DMS114 treated with DMSO at 0.1 percent for 48 hours (cell line): ENCODE data around the gene CACNG4.
"Not testable (repeated sequence)": the region's sequence is repeated elsewhere in the genome, so short reads cannot be mapped to it uniquely, and the experiment has no call there.

ENCODE experiments used
- DNase-seq: peaks from one replicate; lab custom pipeline; 2025; ENCODE audit not compliant: unreplicated experiment; lab: John Stamatoyannopoulos, UW

The CACNG4 gene

DNA sequence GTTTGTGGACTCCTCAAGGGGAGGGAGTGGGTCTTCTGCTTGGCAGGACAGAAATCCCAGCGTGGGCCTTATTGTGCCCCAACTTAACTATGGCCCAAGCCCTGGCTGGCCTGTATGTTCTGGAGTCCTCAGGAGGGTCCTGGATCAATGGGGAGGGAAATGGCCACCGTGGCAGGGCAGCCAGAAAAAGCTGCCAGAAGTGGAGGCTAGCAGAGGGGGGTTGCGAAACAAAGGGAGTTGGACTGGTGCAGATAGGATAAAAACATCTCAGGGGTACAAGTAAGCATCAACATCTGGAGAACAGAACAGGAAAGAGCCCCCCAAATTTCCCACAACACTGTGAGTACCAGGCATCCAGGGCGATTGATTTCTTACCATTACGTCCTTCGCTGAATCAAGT lies 76.1 kb downstream of the CACNG4 start:
- no peak for DNase-seq

DNA sequence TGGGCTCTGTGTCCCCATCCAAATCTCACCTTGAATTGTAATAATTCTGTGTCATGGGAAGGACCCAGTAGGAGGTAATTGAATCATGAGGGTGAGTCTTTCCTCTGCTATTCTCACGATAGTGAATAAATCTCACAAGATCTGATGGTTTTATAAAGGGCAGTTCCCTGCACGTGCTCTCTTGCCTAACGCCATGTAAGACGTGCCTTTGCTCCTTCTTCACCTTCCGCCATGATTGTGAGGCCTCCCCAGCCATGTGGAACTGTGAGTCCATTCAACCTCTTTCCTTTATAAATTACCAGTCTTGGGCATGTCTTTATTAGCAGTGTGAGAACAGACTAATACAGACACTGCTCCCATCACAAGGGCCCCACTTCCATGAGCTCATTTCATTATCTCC lies 76.6 kb downstream of the CACNG4 start:
- DNase-seq: not testable (repeated sequence)

DNA sequence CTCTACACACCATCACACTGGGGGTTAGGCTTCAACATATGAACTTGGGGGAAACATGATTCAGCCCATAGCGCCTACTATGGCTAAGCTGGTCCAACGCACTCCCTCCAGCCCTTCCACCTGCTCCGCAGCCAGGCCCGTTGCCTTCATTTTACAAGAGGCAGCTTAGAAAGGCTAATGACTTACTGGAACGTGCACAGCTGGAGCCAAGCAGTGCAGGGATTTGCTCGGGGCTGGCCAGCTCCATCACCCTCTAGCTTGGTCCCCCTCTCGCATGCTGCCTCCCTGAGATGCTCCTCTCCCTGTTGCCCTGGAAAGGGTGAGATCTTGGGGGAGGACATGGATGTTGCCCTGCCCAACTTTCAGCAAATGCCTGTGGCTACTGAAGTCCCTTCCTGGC lies 77.0 kb downstream of the CACNG4 start:
- DNase-seq: no peak

DNA sequence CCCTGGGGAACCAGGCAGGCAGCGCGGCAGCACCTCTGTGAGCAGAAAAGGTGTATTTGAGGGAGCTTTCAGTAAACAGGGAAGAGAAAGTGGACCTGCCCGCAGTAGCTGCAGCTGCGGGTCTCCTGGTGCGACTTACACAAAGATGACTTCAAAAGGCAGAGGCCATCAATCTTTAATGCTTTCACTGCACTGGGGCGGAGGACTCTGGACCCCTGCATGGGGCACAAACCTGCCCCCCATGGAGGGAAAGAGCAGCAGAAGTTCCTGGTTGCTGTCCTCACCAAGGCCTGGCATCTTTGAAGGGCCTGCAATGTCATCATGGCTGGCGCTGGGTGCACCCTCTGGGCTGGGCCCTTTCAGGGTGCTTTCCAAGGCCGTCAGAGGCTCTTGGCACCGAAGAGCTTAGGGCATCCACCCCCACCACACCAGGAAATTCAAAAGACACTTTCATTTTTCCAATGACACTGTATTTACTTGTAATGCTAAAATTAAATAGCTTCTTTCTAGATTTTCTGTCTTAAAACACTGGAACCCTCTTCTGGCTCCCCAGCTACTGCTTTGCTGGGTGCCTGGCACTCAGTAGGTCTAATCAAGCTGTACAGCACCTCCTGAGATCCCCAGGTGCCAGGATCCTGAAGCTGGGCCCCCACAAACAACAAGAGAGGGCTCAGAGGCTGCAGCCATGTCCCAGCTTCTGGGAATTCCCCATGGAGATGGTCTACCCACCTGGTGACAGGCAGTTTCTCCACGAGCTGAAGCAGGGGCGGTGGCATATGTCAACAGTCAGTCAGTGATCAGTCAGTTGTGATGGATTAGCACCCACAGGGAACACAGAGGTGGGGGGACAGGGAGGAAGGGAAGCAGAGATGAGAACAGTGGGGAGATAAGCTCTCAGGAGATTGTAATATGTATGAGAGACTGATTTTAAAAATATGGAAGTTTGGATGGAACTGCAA lies 77.7 kb downstream of the CACNG4 start:
- DNase-seq: no peak

DNA sequence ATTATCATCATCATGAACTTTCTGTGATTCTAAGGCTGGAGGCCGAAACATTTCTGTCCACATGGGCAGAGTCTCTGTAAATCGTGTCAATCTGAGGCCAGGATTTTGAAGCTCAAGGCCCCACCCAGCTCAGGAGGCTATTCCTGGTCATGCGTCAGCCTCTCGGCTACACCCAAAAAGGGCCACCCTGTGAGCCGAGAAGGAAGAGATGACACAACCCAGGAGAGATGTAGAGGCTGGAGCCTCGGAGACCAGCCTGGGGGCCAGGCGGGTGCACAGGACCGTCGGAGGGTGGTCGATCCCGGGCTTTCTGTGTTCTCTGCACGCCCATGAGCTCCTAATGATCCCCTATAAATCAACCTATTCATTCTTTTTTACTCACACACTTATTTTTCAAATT lies 78.8 kb downstream of the CACNG4 start:
- DNase-seq: no peak

DNA sequence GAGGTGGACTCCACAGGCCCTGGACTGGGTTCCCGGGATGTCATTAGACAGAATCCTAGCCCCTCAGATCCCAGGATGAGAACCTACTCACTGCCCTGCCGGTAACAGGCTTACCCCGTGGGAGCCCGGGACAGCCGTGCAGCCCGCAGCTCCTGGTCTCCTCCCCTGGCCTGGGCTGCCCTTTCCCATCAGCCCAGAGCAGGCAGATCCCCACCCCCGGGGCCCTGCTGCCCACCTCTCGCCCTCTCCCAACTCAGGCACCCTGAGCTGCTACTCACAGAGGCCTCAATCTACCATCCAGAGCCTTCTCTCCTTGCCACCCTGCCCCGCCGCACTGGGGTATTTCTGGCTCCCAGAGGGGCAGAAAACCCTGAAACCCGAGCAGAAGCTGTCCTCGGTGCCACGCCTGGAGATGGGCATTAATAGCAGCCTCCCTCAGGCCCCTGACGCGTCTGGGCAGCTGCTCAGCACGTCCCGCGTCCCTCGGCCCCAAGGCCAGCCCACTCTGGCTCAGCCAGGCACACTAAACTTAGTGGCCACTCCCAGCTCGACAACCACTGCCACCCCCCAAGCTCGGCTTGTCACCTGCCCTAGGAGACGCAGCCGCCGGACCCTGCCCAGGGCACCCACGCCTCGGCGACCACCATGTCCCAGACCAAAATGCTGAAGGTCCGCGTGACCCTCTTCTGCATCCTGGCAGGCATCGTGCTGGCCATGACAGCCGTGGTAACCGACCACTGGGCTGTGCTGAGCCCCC lies 79.7 kb downstream of the CACNG4 start, which contains the start of gene CACNG1:
Gene CACNG1 (plus strand): TSS at position 539 of the 757 bp plus-strand sequence. CDS start 107 bp downstream, at position 646.
- no peak for DNase-seq

DNA sequence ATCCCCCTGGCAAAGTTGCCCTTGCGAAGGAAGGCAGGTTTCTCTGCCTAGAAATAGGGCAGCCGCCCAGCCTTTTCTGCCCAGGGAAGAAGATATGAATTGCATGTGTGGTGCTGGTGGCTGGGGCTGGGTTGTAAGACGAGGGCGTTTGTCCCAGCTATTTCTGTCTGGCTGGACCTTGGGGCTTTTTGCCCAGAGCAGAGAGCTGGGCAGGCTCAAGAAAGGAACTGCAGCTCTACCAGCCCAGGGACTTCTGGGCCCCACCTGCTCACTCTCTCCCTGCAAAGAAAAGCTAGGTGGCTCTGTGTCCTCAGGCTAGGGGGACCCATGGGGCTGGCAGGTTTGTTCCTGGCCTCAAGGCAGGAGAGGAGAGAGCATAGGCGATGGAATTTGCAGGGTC lies 80.4 kb downstream of the CACNG4 start:
- no peak for DNase-seq

DNA sequence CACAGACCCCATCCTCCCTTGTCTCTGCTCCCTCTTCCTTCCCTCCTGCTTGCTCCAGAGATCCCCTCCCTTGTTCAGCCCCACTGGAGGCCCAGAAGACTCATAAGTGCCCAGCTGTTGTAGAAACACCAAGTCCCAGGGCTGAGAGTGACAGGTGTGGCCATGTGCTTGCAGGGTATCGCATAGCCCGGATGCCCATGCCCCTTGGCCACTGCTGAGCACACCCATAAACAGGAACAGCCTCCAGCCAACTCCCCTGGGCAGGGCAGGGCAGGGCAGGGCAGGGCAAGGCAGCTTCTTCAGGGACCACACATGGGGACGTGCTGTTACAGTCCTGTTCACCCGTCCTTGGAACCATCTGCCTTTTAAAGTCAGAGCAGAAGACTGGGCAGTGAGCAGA lies 81.9 kb downstream of the CACNG4 start:
- DNase-seq: no peak

DNA sequence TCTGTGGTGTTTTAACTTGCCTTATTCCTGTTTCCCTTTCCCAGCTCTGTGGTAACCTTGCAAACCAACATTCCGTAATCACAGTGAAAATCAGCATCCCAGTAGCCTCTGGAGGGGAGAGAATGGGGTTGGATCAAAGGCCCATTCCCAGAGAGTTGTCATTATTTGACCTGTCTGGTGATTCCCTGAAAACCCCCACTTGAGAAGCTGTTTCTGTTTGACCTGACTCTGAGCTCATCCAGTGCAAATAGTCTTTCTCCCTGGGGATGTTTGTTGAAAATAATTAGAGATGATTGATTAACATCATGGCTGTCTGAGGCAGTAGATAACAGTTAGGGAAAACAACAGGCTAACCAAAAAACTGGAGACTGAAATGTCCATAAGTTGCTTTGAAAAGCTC lies 82.9 kb downstream of the CACNG4 start:
- no peak for DNase-seq

DNA sequence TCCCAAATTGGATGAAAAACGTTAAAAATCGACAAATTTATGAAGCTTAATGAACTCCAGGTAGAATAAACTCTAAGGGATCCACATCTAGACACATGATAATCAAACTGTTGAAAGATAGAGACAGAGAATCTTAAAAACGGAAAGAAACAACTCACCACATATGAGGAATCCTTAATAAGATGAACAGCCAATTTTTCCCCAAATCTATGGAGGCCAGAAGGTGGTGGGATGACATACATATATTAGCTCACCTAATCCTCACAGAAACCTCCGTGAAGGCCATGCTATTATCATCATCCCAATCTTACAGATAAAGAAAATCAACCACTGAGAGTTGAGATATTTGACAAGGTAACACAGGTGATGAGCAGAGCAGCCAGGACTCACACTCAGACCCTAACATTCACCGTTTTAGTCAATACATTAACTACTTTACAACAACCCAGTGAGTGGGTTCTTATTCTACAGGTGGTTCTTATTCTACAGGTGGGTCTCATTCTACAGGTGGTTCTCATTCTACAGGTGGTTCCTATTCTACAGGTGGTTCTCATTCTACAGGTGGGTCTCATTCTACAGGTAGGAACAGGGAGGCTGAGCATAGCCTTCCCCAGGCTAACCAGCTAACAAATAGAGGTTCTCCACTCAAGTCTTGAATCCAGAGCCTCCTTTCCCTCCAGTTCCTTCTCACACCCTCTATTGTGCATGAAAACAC lies 84.7 kb downstream of the CACNG4 start:
- no peak for DNase-seq

DNA sequence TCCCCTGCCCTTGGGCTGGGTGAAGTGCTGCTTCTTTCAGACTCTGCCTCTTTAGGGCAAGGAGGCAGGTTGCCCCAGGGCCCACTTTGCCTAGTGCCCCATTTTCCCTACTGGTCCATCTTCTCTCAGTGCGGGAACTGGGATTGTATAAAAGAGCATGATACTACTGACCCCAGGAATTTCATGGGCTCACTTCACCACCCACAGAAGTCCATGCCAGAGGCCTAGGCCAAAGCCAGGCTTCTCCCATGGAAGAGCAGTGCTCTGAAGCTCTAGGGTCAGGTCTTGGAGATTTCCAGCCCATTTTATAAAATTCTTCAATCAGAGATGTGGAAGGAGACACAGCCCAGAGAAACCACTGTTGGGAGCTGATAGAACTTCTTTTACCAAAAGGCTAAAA lies 85.6 kb downstream of the CACNG4 start:
- DNase-seq: no peak

DNA sequence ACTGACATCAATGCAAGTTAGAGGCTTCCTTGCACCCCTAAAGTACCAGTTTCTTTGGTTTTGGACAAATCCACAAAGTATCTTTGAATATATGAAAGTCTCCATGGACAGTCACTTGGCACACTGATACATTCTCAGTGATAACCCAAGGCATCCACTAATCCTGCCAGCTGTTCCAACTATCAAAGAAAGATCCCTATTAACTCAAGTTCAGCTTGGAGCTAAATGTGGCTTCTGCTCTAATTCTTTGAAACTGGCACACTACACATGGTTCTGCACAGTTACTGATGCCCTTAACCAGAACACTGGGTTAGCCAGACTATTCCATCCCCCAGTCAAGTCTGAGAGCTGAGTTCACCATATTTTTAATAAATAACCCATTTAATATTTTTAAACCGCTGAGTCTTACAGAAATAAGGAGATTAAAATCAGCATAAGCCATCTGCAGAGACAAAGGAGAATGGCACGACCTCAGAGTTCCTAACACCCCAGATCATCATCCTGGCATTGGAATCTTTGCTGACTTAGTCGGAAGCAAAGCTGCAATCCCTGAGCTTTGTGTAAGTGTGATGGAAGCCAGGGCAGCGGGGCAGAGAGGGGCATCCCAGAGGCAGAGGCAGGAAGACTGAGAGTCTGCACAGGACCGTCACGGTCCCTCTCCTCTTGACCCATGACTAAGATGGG lies 86.1 kb downstream of the CACNG4 start:
- no peak for DNase-seq

DNA sequence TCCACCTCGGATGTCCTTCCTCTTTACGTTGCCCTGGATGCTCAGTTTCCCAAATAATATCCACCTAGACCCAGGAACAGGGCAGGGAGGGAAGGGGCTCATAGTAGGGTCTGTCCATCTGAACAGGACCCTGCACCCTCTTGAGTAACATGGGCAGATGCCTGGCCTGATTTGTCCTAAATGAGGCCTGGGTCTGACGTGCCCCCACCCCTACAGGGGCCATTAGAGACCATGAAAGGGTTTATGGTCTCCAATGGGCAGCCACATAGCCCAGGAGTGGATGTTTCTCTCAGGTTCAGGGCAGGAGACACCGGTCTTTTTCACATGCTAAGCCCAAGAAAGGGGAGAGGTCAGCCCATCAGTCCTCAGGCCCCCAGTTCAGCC lies 86.6 kb downstream of the CACNG4 start:
- no peak for DNase-seq

DNA sequence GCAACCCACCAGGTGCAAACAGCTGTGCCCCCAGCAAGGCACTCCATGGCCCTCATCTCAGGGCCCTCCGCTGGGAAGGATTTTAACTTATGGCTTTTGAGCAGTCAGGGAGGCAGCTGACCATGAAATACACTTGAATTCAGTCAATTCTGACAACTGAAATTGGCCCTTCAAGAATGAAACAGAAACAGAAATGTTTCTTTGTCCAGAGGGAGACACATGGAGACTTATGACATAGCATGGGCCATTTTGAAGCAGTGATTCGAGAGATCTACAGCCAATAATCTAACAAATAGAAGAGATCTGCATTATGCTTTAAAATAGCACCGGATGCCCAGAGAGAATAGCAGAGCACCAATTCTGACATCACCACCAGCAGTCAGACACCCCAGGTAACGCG lies 87.3 kb downstream of the CACNG4 start:
- DNase-seq: no peak

DNA sequence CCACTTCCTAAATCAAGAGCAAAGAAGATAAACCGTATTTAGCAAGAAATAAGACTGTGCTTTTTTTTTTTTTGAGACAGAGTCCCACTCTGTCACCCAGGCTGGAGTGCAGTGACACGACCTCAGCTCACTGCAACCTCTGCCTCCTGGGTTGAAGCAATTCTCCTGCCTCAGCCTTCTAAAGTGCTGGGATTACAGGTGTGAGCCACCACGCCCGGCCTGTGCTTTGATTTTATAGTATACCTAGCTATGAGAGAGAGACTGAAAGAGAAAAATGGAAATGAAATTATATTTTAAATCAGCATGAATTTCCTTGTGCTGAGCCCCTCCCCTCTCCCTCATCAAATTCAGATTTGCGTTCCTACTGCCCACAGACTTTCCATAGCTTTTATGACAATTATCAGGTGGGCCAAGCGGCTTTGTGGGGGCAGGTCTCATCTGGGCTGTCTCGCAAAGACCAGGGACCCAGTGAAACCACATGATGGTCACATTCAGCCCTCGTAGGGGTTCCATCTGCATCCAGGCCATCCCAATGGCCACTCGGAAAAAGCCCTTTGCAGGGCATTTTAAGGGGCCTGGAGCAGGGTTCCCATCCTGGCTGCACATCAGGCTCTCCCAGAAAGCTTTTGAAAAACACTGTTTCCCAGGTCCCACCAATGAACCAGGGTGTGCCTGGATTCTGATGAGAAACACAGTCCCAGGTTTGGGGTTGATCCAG lies 88.4 kb downstream of the CACNG4 start:
- DNase-seq: no peak

DNA sequence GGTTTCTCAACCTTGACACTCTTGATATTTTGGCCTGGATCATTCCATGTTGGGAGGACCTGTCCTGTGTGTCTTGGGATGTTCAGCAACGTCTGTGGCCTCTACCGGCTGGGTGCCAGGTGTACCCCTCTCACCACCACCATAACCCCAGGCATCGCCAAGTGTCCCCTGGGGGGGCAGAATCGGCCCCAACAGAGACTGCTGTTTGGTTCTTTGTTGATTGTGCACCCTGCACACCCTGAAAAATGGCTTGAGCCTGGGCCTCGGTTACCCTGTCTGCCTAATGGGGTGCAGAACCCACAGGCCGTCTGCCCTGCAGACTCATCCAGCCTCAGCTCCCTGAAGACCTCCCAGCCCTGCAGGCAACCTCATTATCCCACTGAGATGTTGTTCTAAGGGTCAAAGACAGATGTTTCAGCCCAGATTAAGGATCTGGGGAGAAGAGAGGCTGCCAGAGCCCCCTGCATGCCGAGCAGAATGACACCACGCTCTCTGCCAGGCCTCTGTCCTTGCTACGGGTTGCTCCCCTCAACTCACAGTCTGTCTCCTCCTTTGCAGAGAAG lies 89.0 kb downstream of the CACNG4 start:
- no peak for DNase-seq

DNA sequence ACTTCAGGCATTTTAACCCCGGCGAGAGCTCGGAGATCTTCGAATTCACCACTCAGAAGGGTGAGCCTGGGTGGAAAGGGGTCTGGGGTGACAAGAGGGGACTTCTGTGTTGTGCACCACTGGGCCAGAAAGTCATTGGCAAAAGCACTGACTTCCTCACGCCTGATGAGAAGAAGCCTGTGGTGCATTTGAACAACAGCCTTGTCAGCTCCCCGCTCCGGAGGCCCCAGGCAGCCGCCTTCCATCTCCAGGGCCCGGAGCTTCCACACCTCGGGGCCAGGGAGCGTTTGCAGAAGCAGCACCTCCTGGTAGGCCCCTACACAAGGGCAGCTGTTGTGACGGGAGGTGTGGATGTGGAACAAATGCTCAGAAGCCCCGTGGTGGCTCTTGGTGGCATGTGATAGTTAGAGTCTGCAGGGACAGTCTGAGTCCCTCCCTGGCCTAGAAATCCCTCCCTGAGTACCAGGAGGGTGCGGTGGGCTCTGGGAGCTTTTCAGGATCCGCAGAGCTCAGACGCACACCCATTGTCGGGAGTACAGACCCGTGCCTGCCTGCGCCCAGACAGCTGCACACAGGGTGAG lies 89.6 kb downstream of the CACNG4 start:
- no peak for DNase-seq

DNA sequence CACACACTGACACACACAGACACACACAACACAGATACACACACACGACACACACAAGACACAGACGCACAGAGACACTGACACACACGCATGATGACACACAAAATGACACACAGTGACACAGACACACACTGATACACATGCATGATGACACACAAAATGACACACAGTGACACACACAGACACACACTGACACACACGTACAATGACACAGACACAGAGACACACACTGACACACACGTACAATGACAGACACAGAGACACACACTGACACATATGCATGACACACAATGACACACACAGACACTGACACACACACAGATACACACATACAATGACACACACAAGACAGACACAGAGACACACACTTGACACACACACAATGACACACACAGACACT lies 90.1 kb downstream of the CACNG4 start:
- no peak for DNase-seq

DNA sequence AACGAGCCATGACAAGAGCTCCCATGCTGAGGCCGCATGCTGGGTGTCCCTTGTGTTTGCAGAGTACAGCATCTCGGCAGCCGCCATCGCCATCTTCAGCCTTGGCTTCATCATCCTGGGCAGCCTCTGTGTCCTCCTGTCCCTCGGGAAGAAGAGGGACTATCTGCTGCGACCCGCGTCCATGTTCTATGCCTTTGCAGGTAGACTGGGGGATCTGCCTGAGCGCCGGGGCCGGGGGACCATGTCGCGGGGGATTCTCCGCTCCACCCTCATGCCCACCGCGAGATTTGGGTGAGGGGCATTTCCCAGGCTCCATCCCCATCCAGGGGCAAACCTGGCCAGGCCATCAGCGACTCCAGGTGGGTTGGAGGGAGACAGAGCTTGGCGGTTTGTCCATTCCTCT lies 90.5 kb downstream of the CACNG4 start:
- no peak for DNase-seq
